GM12865 (cell line): ENCODE data around the gene P2RX6.

ENCODE experiments used
- DNase-seq: peaks from one replicate; pipeline ENCODE4 v3.0.0; 2010; ENCODE audit warnings: low read depth
- H3K4me3 ChIP-seq: 2 replicates; pipeline ENCODE4 v1.5.1; 2011; ENCODE audit warnings: mild to moderate bottlenecking, low read depth, low read length, control low read depth
- TF ChIP-seq, protein P1 (sequence below): IDR thresholded peaks from 2 replicates; pipeline ENCODE4 v1.5.1; 2011; ENCODE audit warnings: low read length, control low read depth, low read depth, inconsistent platforms; ENCODE audit not compliant: insufficient read depth; ENCODE audit errors: missing control alignments

Gene P2RX6

DNA sequence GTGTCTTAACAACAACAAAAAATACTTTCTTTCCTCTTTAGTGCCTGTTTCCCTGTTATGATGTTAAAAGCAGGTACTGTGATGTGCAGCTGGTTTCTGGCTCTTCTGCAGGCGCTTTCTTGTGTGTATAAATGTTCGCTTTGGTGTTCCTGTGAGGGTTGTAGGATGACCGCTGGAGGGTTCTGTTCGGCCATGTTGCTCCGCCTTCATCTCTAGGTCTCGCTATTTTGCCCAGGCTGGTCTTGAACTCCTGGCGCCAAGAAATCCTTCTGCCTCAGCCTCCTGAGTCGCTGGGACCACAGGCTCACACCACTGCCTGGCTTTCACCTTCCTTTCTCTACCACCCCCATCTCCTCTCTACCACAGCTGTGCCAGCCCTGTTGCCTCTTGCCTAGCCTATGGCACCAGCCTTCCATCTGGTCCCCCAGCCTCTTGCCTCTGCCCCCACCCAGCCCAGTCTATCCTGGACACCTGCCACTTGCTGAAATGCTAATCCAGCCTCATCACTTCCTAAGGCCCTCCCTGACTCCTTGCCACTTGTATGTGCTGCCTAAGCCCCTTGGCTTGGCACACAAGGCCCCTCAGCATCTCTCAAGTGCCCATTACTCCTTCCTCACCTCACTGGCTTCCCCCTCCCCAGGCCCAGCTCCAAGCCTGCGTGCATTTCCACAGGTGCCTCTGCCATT lies 36.3 kb downstream of the P2RX6 start:
- H3K4me3 ChIP-seq, result no peak overlapping the region
- no peak for DNase-seq
- TF ChIP-seq, protein P1, sequence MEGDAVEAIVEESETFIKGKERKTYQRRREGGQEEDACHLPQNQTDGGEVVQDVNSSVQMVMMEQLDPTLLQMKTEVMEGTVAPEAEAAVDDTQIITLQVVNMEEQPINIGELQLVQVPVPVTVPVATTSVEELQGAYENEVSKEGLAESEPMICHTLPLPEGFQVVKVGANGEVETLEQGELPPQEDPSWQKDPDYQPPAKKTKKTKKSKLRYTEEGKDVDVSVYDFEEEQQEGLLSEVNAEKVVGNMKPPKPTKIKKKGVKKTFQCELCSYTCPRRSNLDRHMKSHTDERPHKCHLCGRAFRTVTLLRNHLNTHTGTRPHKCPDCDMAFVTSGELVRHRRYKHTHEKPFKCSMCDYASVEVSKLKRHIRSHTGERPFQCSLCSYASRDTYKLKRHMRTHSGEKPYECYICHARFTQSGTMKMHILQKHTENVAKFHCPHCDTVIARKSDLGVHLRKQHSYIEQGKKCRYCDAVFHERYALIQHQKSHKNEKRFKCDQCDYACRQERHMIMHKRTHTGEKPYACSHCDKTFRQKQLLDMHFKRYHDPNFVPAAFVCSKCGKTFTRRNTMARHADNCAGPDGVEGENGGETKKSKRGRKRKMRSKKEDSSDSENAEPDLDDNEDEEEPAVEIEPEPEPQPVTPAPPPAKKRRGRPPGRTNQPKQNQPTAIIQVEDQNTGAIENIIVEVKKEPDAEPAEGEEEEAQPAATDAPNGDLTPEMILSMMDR, result no peak

- DNase-seq, result peak; percentile 6
- H3K4me3 ChIP-seq, result no peak overlapping the region
- TF ChIP-seq, protein P1, result no peak
These were observed 37.0 kb downstream of the P2RX6 start for GRCh38 chr22:21051831-21052400.

- TF ChIP-seq, protein P1, result no peak
- H3K4me3 ChIP-seq, result no peak overlapping the region
- DNase-seq, result no peak
These were observed 37.9 kb downstream of the P2RX6 start for GRCh38 chr22:21052715-21053459.

- no peak for DNase-seq
These were observed 39.2 kb downstream of the P2RX6 start for GRCh38 chr22:21054046-21054713.

GRCh38 chr22:21054714-21055563 lies 40.0 kb downstream of the P2RX6 start:
- H3K4me3 ChIP-seq, result no peak overlapping the region
- TF ChIP-seq, protein P1, result no peak
- no peak for DNase-seq

More at GRCh38 chr22:21054046-21054713, 39.2 kb downstream of the P2RX6 start:
- TF ChIP-seq, protein P1, result no peak
- H3K4me3 ChIP-seq, result no peak overlapping the region

- DNase-seq, result no peak
- TF ChIP-seq, protein P1, result no peak
- H3K4me3 ChIP-seq, result no peak overlapping the region
These were observed 40.5 kb downstream of the P2RX6 start for GRCh38 chr22:21055564-21055834.
